Astrocyte (in vitro differentiated cells and primary cell): ENCODE measurements around the gene OTOG.

Experiments used
- EZH2 ChIP-seq: IDR thresholded peaks from 2 replicates; pipeline ENCODE4 v1.6.1; 2012; ENCODE audit warnings: mild to moderate bottlenecking, low read length, inconsistent platforms; ENCODE audit not compliant: insufficient read depth
- TF ChIP-seq, protein P1 (sequence below): IDR thresholded peaks from 2 replicates; pipeline ENCODE4 v1.5.1; 2011; ENCODE audit warnings: low read depth, mild to moderate bottlenecking, inconsistent platforms, low read length, moderate library complexity; ENCODE audit not compliant: insufficient read depth

DNA sequence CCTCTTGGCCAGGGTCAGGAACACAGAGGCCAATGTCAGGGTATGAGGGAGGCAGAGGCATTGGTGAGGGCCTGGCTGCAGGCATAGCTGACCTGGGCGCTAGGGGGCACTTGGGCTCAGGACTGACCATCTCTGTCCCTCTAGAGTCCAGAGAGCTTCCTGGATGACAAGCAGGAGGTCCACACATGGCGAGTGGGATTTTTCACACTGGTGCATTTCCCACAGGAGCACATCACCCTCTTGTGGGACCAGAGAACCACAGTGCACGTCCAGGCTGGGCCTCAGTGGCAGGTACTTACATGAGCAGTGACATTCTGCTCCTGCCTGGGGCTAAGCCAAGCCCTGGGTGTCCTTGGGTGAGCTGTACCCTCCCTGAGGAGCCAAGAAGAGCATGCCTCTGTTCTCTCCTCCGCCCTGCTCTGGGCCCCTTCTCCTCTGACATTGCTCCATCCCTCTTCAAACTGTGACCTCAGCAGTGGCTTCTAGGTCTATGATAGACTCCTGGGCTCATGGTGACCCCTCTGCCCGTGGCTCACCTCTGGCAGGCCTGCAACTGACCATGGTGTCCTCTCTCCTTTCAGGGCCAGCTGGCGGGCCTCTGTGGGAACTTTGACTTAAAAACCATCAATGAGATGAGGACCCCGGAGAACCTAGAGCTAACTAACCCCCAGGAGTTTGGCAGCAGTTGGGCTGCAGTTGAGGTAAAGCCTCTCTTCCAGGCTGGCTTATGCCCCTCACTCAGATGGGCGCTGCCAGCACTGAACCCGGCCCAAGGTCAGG, 46.6 kb downstream of the OTOG start:
- TF ChIP-seq, protein P1, sequence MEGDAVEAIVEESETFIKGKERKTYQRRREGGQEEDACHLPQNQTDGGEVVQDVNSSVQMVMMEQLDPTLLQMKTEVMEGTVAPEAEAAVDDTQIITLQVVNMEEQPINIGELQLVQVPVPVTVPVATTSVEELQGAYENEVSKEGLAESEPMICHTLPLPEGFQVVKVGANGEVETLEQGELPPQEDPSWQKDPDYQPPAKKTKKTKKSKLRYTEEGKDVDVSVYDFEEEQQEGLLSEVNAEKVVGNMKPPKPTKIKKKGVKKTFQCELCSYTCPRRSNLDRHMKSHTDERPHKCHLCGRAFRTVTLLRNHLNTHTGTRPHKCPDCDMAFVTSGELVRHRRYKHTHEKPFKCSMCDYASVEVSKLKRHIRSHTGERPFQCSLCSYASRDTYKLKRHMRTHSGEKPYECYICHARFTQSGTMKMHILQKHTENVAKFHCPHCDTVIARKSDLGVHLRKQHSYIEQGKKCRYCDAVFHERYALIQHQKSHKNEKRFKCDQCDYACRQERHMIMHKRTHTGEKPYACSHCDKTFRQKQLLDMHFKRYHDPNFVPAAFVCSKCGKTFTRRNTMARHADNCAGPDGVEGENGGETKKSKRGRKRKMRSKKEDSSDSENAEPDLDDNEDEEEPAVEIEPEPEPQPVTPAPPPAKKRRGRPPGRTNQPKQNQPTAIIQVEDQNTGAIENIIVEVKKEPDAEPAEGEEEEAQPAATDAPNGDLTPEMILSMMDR: no peak
- TF ChIP-seq EZH2: no peak
